GDM1 (cell line): ENCODE measurements around the gene CENPU.
"Not testable (repeated sequence)": the region's sequence is repeated elsewhere in the genome, so short reads cannot be mapped to it uniquely, and the experiment has no call there.

Experiments used
- DNase-seq: peaks from one replicate; lab custom pipeline; 2025; lab: John Stamatoyannopoulos, UW

Gene CENPU

GRCh38 chr4:184751585-184751956 is 17.7 kb upstream of the CENPU start:
- no peak for DNase-seq

- no peak for DNase-seq
Measured at GRCh38 chr4:184750926-184751584, 17.2 kb upstream of the CENPU start.

DNA sequence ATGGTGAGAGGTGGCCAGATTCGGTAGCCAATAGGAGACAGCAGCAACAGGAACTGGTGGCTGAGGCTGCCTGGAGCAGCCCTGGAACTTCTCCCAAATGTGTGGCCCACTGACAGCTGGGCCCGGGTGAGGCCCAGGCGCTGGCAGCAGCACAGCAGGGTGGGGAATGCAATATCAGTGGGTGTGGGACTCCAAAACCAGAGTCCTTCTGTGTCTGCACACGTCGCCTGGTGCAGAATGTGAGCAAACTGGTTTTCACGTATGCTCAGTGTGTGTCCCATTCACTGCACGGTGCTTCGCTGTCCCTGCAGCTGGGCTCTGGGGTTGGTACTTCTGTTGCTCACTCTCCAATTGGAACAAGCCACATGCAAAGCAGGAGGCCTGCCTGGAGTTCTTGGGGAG is 14.4 kb upstream of the CENPU start:
- no peak for DNase-seq

DNA sequence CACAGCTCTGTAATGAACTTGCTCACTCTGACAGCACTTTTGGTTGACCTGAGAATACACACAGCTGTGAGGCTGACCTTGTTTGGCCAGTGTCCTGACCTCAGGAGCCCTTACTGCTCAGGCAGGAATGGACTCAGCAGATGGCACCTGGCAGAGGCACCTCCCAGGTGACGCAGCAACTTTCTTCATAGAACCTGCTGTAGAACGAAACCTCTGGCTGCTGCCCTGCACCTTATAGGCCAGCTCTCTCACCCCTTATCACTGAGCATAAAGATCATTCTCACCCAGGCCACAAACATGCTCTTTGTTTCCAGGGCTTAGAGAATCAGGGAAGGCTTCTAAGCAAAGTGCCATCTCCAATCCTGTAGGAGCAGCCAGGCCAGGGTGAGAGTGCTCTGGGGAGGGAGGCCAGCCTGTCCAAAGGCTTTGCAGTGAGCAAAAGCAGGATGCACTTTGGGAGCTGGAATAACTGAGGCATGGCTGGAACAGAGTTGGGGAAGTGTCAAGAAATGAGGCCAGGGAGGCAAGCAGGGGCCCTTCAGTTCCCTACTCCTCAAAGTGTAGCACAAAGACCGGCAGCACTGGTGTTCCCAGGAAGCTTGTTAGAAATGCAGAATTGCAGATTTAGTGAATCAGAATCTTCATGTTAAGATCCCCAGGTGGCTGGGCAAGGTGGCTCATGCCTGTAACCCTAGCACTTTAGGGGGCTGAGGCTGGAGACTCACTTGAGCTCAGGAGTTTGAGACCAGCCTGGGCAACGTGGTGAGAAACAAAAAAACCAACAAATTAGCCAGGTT is 13.3 kb upstream of the CENPU start:
- DNase-seq: no peak

DNA sequence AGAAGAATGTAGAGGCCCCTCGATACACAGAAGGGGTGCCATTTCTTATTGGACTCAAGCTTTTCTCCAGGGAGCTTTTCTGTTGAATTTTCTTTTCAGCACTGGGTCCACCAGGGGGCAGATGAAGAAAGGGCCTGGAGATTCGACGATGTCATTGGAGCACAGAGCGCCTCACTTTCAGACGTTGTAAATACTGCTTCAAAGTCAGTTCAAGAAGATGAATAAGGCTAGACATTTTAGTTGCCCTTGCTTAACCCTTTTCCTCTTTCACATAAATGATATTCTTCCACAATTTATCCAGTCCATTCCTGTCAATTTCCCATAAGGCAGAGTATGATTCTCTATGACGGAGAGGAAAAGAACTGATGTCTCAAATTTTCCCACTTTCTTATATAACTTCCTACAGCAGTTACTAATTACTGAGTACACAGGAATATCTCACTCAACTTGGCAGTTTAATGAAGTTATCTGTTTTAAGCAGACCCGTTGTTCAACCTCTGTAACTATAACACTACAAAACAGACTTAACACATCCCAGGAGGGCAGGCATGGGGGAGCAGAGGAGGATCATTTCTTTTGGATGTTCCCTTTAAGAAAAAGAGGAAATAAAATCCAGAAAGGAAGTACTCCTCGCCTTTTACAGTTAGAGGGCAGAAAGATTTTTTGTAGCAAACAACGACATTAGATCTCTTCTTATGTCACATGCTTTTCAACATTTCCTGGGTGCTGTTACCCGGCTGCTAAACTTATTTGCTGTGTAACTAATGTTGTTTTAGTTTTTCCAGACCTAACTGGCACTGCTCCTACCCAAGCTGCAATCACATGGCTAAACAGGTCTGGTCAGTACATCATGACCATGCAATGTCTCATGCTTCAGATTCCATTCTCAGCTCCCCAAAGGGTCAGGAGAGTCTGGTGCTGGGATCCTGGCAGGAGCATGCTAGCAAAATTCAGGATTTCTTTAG is 12.2 kb upstream of the CENPU start:
- peak; percentile 76 for DNase-seq

DNA sequence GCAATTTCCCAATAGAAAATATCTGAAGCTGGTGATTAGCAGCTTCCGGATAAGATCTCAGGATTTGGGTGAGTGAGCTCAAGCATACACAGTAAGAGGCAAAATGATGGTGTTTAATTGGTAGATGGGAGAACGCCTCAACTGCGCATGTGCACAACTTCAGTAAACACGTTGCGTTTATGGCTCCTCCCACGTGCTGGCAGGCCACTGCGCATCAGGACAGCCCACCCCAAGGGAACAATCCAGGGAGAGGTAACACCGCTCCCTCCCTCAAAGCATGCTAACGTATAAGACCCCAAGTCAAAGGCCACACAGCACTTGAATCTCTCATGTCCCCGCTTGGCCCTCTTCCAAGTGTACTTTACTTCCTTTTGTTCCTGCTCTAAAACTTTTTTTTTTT is 10.3 kb upstream of the CENPU start:
- no peak for DNase-seq

DNA sequence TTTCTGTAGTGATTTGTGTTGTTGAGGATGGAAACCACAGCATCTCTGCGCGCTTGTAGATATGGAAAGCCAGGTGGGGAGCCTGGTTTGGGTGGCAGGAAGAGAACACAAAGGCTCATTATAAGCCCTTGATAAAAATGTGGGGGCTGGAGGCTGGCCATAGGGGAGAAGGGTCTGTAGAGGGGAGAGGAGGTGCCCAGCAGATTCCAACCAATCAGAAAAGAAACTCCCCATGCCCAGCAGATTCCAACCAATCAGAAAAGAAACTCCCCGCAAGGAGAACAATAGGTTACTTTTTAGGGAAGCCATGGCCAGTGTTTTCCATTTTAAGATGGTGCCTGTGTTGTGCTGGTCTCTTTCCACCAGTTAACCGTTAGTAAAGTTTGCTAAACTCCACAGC is 9.8 kb upstream of the CENPU start:
- DNase-seq: no peak

GRCh38 chr4:184741651-184742050 is 7.8 kb upstream of the CENPU start:
- DNase-seq: not testable (repeated sequence)

DNA sequence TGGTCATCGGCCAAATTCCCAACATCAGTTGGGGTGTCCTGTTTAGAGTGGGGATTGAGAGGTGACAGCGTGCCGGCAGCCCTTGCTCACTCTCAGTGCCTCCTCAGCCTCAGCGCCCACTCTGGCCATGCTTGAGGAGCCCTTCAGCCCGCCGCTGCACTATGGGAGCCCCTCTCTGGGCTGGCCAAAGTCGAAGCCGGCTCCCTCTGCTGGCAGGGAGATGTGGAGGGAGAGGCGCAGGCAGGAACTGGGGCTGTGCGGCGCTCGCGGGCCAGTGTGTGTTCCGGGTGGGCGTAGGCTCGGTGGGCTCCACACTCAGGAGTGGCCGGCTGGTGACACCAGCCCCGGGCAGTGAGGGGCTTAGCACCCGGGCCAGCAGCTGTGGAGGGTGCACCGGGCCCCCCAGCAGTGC is 7.1 kb upstream of the CENPU start:
- DNase-seq: no peak

- DNase-seq: peak; percentile 46
Measured at GRCh38 chr4:184739575-184739974, 5.7 kb upstream of the CENPU start.

DNA sequence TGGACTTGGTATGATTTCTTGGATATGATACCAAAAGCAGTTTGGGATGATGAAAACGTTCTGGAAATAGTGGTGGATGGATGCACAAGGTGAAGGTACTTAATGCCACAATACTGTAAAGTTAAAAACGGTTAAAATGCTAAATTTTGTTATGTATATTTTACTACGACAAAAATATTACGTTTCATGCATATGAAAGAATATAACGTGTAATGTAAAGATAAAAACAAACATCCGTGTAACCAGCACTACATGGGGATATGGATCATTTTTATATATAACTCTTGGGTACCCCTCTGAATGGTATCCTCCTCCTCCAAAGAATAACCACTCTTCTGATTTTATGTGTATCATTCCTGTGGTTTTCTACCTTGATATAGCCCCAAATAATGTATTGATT is 862 bp upstream of the CENPU start:
- DNase-seq: no peak

DNA sequence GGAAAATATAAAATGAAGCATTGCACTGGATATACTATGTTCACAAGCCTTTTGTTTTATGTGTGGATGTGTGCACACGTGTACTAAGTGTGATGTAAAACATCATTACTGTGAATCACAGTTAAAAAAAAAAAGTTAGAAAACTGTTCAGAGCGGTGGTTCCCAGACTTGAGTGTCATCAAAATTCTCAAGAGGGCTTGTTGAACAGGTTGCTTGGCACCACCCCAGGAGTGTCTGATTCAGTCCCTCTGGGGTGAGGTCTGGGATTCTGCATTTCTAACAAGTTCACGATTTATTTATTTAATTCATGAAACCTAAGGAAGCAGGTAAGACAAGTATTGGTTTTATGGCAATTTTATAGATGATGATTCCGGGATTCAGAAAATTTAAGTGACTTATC is 1.8 kb downstream of the CENPU start:
- DNase-seq: no peak

GRCh38 chr4:184731056-184731455 is 2.8 kb downstream of the CENPU start:
- DNase-seq: no peak

- no peak for DNase-seq
Measured at GRCh38 chr4:184729946-184730345, 4.0 kb downstream of the CENPU start.

DNA sequence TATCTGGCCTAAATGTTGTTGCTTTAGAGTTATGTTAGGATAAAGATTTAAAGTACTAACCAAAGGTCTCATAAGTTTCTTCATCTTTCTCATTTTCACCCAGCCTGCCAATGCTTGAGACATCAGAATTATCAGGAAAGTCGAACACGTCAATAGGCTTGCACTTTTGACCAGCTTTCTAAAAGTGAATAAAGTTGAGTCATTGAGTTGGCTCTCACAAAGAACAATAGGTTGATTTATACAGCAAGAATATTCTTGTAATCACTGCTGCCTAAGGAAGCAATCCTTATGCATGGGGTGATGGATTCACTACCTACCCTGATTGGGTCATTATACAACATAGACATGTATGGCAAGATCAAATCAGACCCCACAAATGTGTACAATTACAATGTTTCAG is 5.0 kb downstream of the CENPU start:
- DNase-seq: no peak

DNA sequence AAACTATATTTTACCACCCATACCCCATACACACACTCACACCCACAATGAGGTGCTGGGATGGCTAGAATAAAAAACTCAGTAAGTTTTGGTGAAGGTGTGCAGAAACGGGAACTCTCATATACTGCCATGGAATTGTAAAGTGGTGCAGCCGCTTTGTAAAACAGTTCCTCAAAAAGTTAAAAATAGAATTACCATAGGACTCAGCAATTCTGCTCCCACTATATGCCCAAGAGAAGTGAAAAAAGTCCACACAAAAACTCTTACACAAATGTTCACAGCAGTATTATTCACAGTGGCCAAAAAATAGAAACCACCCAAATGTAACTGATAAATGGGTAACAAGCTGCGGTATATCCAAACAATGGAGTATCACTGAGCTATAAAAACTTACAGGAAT is 6.5 kb downstream of the CENPU start:
- no peak for DNase-seq

DNA sequence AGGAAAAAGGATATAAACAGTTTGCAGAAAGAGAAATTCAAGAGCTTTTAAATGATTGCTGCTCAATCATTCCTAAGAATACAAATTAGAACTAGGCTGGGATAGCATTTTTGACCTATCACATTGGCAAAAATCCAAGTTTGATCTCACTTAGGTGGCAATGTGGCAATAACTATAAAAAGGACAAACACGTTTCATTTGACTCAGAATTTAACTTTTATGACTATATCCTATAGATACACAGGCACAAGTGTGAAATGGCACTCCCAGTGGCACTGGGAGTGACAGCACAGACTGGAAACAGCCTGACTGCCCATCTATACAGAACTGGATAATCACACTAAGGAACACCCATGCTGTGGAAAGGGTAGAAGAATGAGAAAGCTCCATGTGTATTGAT is 11.1 kb downstream of the CENPU start:
- DNase-seq: no peak

DNA sequence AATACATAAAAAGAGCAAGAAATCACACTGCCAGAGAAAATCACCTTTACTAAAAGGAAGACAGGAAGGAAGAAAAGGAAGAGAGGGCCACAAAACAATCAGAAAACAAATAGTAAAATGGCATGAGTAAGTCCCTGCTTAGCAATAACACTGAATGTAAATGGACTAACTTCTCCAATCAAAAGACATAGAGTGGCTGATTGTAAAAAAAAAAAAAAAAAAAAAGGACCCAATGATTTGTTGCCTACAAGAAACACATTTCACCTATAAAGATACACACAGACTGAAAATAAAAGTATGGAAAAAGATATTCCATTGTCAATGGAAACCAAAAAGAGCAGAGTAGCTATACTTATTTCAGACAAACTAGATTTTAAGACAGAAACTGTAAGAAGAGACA is 12.6 kb downstream of the CENPU start:
- DNase-seq: no peak

DNA sequence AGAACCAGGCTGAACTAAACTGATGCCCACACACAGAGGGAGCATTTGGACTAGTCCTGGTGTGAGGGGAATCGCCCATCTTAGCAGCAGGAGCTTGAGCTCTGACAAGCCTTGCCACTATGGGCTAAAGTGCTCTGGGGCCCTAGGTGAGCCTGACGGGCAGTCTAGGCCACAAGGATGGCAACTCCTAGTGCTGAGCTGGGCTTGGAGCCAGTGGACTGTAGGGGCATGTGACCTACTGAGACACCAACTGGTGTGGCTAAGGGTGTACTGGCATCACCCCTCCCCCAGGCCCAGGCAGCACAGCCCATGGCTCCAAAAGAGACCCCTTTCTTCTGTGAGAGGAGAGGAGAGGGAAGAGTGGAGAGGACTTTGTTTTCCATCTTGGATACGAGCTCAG is 14.5 kb downstream of the CENPU start:
- DNase-seq: no peak

- DNase-seq: no peak
Measured at GRCh38 chr4:184715526-184715925, 18.4 kb downstream of the CENPU start.

- no peak for DNase-seq
Measured at GRCh38 chr4:184713887-184714286, 20.0 kb downstream of the CENPU start.

GRCh38 chr4:184712322-184712721 is 21.6 kb downstream of the CENPU start:
- no peak for DNase-seq

DNA sequence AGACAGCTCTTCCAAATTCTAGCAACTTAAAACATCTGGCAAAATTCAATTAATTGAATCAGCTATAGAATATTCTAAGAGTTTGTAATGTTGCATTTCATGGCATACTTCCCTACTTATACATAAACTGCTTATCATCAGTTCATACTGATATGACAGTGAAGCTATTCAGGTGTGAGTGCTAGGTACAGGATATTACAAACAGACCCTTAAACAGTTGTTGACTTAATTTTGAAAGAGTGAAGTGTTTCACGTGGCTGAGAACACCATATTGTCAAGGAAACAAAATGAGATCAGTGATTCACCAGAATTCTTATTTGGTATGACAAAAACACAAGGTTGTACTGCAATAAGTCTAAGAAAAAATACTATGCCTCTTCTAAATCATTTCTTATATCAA is 27.4 kb downstream of the CENPU start:
- DNase-seq: no peak
